Gastroesophageal sphincter (tissue), 4 donors: ENCODE results near the gene NR6A1. TPM values are rescaled to one million over a fixed set of nuclear protein-coding genes. Genes with fewer than 3 reads are reported as not detected.

Experiments
- ATAC-seq: fragments of 150-250 bp; one replicate; pipeline ENCODE4 v1.9.1; 2016; ENCODE audit warnings: mild to moderate bottlenecking, moderate library complexity
- H3K27ac ChIP-seq, 4 donors: fragments of 200-600 bp; sonication (generic) in 3 of 4; 1 replicate in 3 of 4; 2 replicates in 1 of 4; pipeline ENCODE4 v1.5.1; 2016 to 2019
- H3K27me3 ChIP-seq: fragments of 200-600 bp; sonication (generic); one replicate; pipeline ENCODE4 v1.5.1; 2019
- H3K36me3 ChIP-seq, 2 donors: fragments of 200-600 bp; sonication (generic); one replicate each; pipeline ENCODE4 v1.5.1; 2019; ENCODE audit warnings: control low read depth in 1 of 2
- H3K4me1 ChIP-seq, 3 donors: fragments of 200-600 bp; sonication (generic); 1 replicate in 2 of 3; 2 replicates in 1 of 3; pipeline ENCODE4 v1.5.1; 2016 to 2019; ENCODE audit warnings: control low read depth in 2 of 3
- H3K4me3 ChIP-seq, 2 donors: fragments of 200-600 bp; sonication (generic); one replicate each; pipeline ENCODE4 v1.5.1; 2019; ENCODE audit warnings: mild to moderate bottlenecking in 1 of 2, moderate library complexity in 1 of 2
- H3K9me3 ChIP-seq, 3 donors: fragments of 200-600 bp; sonication (generic); one replicate each; pipeline ENCODE4 v1.5.1; 2017 to 2019; ENCODE audit warnings: control low read depth in 2 of 3
- EP300 ChIP-seq: sonication (generic); formaldehyde crosslinking; IDR thresholded peaks from one replicate; pipeline ENCODE4 v1.6.1; 2017; ENCODE audit warnings: antibody characterized with exemption, mild to moderate bottlenecking
- POLR2A ChIP-seq, 2 donors: fragments of 450-650 bp; IDR thresholded peaks; one replicate each; pipeline ENCODE4 v1.6.1; 2017; ENCODE audit warnings: antibody characterized with exemption in 2 of 2, mild to moderate bottlenecking in 2 of 2, moderate library complexity in 1 of 2
- POLR2AphosphoS5 ChIP-seq: sonication (generic); formaldehyde crosslinking; IDR thresholded peaks from one replicate; pipeline ENCODE4 v1.6.1; 2017; ENCODE audit warnings: antibody characterized with exemption
- WGBS, 2 donors: methylation state at CpG; one replicate each; pipeline ENCODE4 v1.1.5; 2018; ENCODE audit warnings: low coverage in 1 of 2; 5-methylcytosine and 5-hydroxymethylcytosine counted together
- total RNA-seq, 4 donors: library from RNA; depleted of rRNA; stranded (reverse); fragments of >200 nt; gene quantifications; one replicate each; pipeline ENCODE4 v1.1.0, GENCODE V29; 2016
- TF ChIP-seq, protein P1 (sequence below), 4 experiments: fragments of 200-600 bp in 2 of 4; fragments of 450-650 bp in 2 of 4; sonication (generic) in 1 of 4; IDR thresholded peaks; one replicate each; pipeline ENCODE4 v1.5.1; 2017 to 2019; ENCODE audit warnings: antibody characterized with exemption in 4 of 4, mild to moderate bottlenecking in 2 of 4, moderate library complexity in 2 of 4

The NR6A1 gene
- total RNA-seq, 4 donors from 2014 or later = 0.16 to 4.4 (median 0.62) TPM

DNA sequence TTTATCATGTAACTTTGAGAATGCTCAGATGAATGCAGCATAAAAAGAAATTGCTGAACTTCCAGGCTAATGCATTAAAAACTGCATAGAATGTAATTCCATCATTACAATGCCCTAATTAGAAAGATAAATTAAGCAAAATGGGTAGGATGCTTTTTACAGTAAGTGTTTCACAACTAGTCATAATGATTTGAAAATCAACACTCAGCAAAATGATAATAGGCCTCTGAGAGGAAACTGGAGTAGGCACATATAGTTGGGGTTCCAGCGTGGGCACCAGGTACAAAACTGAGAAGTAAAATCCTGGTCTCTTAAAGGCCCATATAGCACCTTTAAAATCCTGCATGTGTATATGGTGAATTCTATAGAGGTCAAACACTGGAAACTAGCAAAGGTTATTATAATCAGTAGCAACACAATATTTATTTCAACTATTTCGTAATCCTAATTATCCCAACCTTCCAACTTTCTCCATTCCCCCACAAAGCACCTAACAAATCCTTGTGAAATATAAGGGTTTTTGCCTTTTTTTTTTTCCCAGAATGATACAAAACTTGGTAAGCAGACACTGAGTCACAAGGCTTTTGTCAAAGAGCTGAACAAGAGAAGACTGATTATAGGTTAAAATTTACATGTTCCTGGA is 155.9 kb downstream of the NR6A1 start:
- no peak for ATAC-seq
- no peaks in the 10 kb centered on the region for H3K36me3 ChIP-seq
- TF ChIP-seq, protein P1, sequence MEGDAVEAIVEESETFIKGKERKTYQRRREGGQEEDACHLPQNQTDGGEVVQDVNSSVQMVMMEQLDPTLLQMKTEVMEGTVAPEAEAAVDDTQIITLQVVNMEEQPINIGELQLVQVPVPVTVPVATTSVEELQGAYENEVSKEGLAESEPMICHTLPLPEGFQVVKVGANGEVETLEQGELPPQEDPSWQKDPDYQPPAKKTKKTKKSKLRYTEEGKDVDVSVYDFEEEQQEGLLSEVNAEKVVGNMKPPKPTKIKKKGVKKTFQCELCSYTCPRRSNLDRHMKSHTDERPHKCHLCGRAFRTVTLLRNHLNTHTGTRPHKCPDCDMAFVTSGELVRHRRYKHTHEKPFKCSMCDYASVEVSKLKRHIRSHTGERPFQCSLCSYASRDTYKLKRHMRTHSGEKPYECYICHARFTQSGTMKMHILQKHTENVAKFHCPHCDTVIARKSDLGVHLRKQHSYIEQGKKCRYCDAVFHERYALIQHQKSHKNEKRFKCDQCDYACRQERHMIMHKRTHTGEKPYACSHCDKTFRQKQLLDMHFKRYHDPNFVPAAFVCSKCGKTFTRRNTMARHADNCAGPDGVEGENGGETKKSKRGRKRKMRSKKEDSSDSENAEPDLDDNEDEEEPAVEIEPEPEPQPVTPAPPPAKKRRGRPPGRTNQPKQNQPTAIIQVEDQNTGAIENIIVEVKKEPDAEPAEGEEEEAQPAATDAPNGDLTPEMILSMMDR (IDR thresholded peaks at IDR 0.05) = no peak
- no peak for TF ChIP-seq EP300
- TF ChIP-seq POLR2AphosphoS5 = no peak
- TF ChIP-seq POLR2A (IDR thresholded peaks at IDR 0.05) = no peak
- WGBS, 2 donors = 83 to 91% methylated on average over 1 to 2 of the region's 2 CpGs
- no peaks in the 10 kb centered on the region for H3K4me1 ChIP-seq
- no peak overlapping the region for H3K4me3 ChIP-seq
- H3K27me3 ChIP-seq = no peaks in the 10 kb centered on the region
- no peaks in the 10 kb centered on the region for H3K9me3 ChIP-seq
- no peak overlapping the region for H3K27ac ChIP-seq

GRCh38 chr9:124613849-124614248 is 157.3 kb downstream of the NR6A1 start:
- Histone ChIP-seq H3K4me1 (no peaks in the 10 kb centered on the region), H3K27ac (no peak overlapping the region), H3K36me3 (no peaks in the 10 kb centered on the region), H3K4me3 (no peak overlapping the region), H3K27me3 (no peaks in the 10 kb centered on the region), H3K9me3 (no peaks in the 10 kb centered on the region)
- TF ChIP-seq EP300 = no peak
- TF ChIP-seq, protein P1 (IDR thresholded peaks at IDR 0.05) = no peak
- no peak for TF ChIP-seq POLR2AphosphoS5
- no peak for TF ChIP-seq POLR2A (IDR thresholded peaks at IDR 0.05)
- ATAC-seq = no peak
- WGBS, 2 donors = 69 to 85% methylated on average over 2 of the region's 2 CpGs

DNA sequence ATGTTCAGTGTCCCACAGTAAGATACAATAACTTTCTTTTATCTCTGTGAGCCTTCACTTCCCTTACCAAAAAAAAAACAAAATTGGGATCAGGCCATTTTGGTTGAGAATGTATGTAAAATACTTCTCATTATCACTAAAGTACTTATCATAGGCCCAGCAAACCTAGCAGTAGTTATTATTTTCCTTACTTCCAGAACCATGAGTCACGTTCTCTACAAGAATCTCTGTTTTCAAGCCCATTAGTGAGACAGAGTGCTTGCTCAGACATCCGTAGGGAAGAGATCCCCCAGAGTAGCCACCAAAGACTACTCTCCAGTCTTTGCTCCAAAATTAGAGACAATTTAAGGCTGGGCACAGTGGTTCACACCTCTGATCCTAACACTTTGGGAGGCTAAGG is 160.0 kb downstream of the NR6A1 start:
- 92 to 100% methylated on average over 1 to 2 of the region's 2 CpGs for WGBS, 2 donors
- no peak for ATAC-seq
- no peaks in the 10 kb centered on the region for H3K9me3 ChIP-seq
- TF ChIP-seq POLR2AphosphoS5 (no peak), EP300 (no peak), POLR2A (IDR thresholded peaks at IDR 0.05) (no peak)
- TF ChIP-seq, protein P1 (IDR thresholded peaks at IDR 0.05) = no peak
- no peaks in the 10 kb centered on the region for H3K4me1 ChIP-seq
- no peaks in the 10 kb centered on the region for H3K36me3 ChIP-seq
- no peak overlapping the region for H3K4me3 ChIP-seq
- no peak overlapping the region for H3K27ac ChIP-seq
- no peaks in the 10 kb centered on the region for H3K27me3 ChIP-seq

- TF ChIP-seq EP300 (no peak), POLR2A (IDR thresholded peaks at IDR 0.05) (no peak), POLR2AphosphoS5 (no peak)
- TF ChIP-seq, protein P1 (IDR thresholded peaks at IDR 0.05) = no peak
- no peaks in the 10 kb centered on the region for H3K27me3 ChIP-seq
- ATAC-seq = no peak
- no peaks in the 10 kb centered on the region for H3K9me3 ChIP-seq
- H3K4me3 ChIP-seq = no peak overlapping the region
- no peaks in the 10 kb centered on the region for H3K4me1 ChIP-seq
- 85 to 100% methylated on average over 1 to 2 of the region's 2 CpGs for WGBS, 2 donors
- H3K27ac ChIP-seq = no peak overlapping the region
- no peaks in the 10 kb centered on the region for H3K36me3 ChIP-seq
Measured at GRCh38 chr9:124606027-124606426, 165.1 kb downstream of the NR6A1 start.

- no peak for ATAC-seq
- no peak overlapping the region for H3K27ac ChIP-seq
- H3K36me3 ChIP-seq = no peaks in the 10 kb centered on the region
- WGBS, 2 donors = 81 to 85% methylated on average over 4 of the region's 4 CpGs
- H3K4me1 ChIP-seq = no peaks in the 10 kb centered on the region
- no peaks in the 10 kb centered on the region for H3K9me3 ChIP-seq
- H3K27me3 ChIP-seq = no peaks in the 10 kb centered on the region
- TF ChIP-seq, protein P1 (IDR thresholded peaks at IDR 0.05) = no peak
- no peak for TF ChIP-seq POLR2A (IDR thresholded peaks at IDR 0.05)
- no peak for TF ChIP-seq POLR2AphosphoS5
- no peak for TF ChIP-seq EP300
- H3K4me3 ChIP-seq = no peak overlapping the region
Measured at GRCh38 chr9:124605258-124605657, 165.9 kb downstream of the NR6A1 start.
